ENCODE measurements around the gene PPM1H.

DNA sequence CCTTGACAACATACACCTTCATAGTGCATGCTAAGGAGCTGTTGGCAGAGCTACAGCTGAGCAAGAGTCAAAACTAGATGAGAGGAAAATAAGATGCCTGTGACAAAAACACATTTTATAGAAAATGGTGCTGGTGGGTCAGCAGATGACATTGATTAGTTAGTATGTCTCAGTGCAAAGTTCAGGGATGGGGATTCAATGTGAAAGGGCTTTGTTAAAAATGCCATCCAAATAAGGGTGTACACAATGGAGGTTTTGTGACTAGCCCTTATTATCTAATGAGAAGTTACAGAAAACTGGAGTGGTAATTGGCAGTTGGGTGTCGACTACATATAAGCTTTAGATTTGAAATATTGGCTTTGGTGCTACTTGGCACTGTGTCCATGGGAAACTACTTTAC lies 299.3 kb downstream of the PPM1H start:
- TF ChIP-seq POLR2A (IDR thresholded peaks at IDR 0.05; ENCODE audit: low read length), result no peak
- TF ChIP-seq GATA1 (IDR thresholded peaks at IDR 0.05; ENCODE audit: low read depth, low read length), result no peak
